ENCODE measurements around the gene HBP1. TPM values are rescaled to one million over a fixed set of nuclear protein-coding genes. Genes with fewer than 3 reads are reported as not detected.
"Not testable (repeated sequence)": the region's sequence is repeated elsewhere in the genome, so short reads cannot be mapped to it uniquely, and the experiment has no call there.

The HBP1 gene
- total RNA-seq, 2 donors from 2014 or later = 127 to 138 TPM

DNA sequence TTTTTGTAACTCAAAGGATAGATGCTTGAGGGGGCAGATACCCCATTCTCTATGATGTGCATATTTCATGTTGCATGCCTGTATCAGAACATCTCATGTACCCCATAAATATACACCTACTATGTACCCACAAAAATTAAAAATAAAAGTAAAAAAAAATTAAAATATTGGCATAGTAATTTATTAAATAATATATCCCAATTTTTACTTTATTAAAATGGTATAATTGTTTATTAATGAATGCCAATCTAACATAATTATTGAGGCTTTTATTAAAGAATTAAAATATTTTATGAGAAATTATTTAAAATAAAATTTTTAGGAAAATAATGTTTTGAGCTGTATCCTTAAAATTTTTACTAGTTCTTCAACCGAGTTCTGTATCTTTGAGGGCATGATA is 18.9 kb upstream of the HBP1 start:
- H3K9me3 ChIP-seq = no peaks in the 10 kb centered on the region
- no peak overlapping the region for H3K27ac ChIP-seq
- H3K27me3 ChIP-seq (replicated peaks; ENCODE audit: insufficient read depth) = no peaks in the 10 kb centered on the region
- H3K36me3 ChIP-seq = no peaks in the 10 kb centered on the region
- H3K4me3 ChIP-seq = no peak overlapping the region
- ATAC-seq (ENCODE audit: insufficient number of reproducible peaks, low FRiP score, low read depth) (no peak), DNase-seq (ENCODE audit: low spot score) (no peak)
- H3K4me1 ChIP-seq (ENCODE audit: control insufficient read depth in 1 of 2, low read depth in 2 of 2) = peaks cover 0 to 3% of the 10 kb centered on the region in 2 donors
- TF ChIP-seq, protein P1, sequence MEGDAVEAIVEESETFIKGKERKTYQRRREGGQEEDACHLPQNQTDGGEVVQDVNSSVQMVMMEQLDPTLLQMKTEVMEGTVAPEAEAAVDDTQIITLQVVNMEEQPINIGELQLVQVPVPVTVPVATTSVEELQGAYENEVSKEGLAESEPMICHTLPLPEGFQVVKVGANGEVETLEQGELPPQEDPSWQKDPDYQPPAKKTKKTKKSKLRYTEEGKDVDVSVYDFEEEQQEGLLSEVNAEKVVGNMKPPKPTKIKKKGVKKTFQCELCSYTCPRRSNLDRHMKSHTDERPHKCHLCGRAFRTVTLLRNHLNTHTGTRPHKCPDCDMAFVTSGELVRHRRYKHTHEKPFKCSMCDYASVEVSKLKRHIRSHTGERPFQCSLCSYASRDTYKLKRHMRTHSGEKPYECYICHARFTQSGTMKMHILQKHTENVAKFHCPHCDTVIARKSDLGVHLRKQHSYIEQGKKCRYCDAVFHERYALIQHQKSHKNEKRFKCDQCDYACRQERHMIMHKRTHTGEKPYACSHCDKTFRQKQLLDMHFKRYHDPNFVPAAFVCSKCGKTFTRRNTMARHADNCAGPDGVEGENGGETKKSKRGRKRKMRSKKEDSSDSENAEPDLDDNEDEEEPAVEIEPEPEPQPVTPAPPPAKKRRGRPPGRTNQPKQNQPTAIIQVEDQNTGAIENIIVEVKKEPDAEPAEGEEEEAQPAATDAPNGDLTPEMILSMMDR (IDR thresholded peaks at IDR 0.05) = no peak

DNA sequence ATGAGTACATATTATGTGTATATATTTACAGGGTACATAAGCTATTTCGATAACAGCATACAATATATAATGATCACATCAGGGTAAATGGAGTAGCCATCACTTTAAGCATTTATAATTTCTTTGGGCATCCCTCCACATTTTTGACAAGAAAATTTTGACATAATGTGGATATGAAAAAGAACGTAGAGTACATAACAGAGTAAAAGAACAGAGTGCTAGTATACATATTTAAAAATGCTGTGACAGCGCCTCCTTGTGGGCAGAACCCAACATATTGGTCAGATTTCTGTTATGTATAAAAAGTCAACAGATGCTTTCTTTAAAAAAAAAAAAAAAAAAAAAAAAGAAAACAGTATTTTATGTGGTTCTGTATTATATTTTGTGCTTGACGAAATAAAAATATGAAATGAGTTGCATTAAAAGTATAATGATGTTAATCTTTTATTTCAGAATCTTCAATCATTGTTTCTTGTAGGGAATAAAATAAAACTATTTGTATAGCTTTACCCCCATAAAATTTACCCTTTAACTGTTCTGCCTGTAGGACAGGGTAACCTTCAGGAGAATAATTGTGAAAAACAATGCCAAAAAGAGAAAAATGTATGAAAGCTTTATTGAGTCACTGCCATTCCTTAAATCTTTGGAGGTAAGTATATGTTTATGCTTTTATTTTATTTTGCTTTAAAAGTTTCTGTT is 18.3 kb upstream of the HBP1 start:
- Histone ChIP-seq H3K4me3 (no peak overlapping the region), H3K36me3 (no peaks in the 10 kb centered on the region)
- ATAC-seq (ENCODE audit: insufficient number of reproducible peaks, low FRiP score, low read depth) = no peak

DNA sequence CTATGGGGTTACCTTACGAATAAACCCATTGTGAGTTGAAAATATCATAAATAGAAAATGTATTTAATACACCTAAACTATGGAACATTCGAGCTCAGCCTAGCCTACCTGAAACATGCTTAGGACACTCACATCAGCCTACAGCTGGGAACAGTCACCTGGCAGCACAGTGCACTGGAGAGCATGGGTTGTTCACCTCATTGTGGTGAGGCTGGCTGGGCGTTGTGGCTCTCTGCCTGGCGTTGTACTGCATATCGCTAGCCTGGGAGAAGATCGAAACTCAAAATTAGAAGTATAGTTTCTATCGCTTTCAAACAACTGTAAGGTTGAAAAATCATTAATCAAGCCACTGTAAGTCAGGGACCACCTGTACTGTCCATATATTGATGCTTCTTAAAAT is 17.3 kb upstream of the HBP1 start:
- Histone ChIP-seq H3K9me3 (no peaks in the 10 kb centered on the region), H3K27ac (no peak overlapping the region), H3K27me3 (replicated peaks; ENCODE audit: insufficient read depth) (no peaks in the 10 kb centered on the region), H3K4me3 (no peak overlapping the region), H3K36me3 (no peaks in the 10 kb centered on the region), H3K4me1 (ENCODE audit: control insufficient read depth in 1 of 2, low read depth in 2 of 2) (peaks cover 0 to 3% of the 10 kb centered on the region in 2 donors)
- DNase-seq (ENCODE audit: low spot score) = no peak
- ATAC-seq (ENCODE audit: insufficient number of reproducible peaks, low FRiP score, low read depth) = no peak
- TF ChIP-seq, protein P1 (IDR thresholded peaks at IDR 0.05) = no peak

More for the DNA sequence above, 18.3 kb upstream of the HBP1 start:
- TF ChIP-seq, protein P1 (IDR thresholded peaks at IDR 0.05) = peak; percentile 46
- peaks cover 0 to 3% of the 10 kb centered on the region in 2 donors for H3K4me1 ChIP-seq (ENCODE audit: control insufficient read depth in 1 of 2, low read depth in 2 of 2)
- no peaks in the 10 kb centered on the region for H3K9me3 ChIP-seq
- no peak overlapping the region for H3K27ac ChIP-seq
- no peaks in the 10 kb centered on the region for H3K27me3 ChIP-seq (replicated peaks; ENCODE audit: insufficient read depth)
- no peak for DNase-seq (ENCODE audit: low spot score)

DNA sequence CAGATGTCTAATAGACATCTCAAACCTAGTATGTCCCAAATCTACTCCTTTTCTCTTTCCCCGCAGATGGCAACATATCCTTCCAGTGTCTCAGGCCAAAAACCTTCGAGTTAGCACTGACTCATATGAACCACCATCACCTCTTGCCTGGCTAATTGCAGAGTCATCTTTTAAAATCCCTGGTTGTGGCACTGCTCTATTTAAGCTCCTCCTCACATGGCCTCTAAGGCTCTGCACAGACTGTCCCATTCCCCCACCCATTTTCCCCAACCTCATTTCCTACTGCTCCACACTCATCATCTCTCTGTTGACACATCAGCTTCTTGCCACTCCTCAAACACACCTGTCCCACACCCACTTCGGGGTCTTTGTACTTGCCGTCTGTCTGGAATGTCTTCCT is 16.8 kb upstream of the HBP1 start:
- no peaks in the 10 kb centered on the region for H3K36me3 ChIP-seq
- H3K4me1 ChIP-seq (ENCODE audit: control insufficient read depth in 1 of 2, low read depth in 2 of 2) = peaks cover 0 to 3% of the 10 kb centered on the region in 2 donors
- no peaks in the 10 kb centered on the region for H3K9me3 ChIP-seq
- no peaks in the 10 kb centered on the region for H3K27me3 ChIP-seq (replicated peaks; ENCODE audit: insufficient read depth)
- no peak overlapping the region for H3K4me3 ChIP-seq
- H3K27ac ChIP-seq = no peak overlapping the region
- ATAC-seq (ENCODE audit: insufficient number of reproducible peaks, low FRiP score, low read depth) (no peak), DNase-seq (ENCODE audit: low spot score) (no peak)
- TF ChIP-seq, protein P1 (IDR thresholded peaks at IDR 0.05) = no peak

DNA sequence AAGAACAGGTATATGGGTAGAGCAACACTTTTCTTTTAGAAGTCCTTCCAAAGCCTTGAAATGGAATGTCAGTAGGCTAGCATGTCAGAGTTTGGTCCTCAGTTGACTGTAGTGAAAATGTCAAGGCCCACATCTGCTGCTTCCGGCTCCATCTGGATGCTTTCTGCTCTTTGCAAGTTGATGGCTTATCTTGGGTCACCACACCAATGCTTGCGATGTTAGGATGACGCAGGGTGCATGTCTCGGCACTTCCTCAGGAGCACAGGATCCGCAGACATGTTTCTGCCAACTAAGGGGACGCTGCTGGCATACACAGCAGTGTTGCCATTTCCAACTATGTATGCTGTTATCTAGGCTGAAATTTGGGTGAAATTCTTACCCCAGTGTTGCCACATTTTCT is 14.0 kb upstream of the HBP1 start:
- Histone ChIP-seq H3K9me3 (no peaks in the 10 kb centered on the region), H3K27ac (no peak overlapping the region), H3K36me3 (no peaks in the 10 kb centered on the region), H3K27me3 (replicated peaks; ENCODE audit: insufficient read depth) (no peaks in the 10 kb centered on the region), H3K4me1 (ENCODE audit: control insufficient read depth in 1 of 2, low read depth in 2 of 2) (no peaks in the 10 kb centered on the region), H3K4me3 (no peak overlapping the region)
- no peak for DNase-seq (ENCODE audit: low spot score)
- ATAC-seq (ENCODE audit: insufficient number of reproducible peaks, low FRiP score, low read depth) = no peak
- TF ChIP-seq, protein P1 (IDR thresholded peaks at IDR 0.05) = no peak

DNA sequence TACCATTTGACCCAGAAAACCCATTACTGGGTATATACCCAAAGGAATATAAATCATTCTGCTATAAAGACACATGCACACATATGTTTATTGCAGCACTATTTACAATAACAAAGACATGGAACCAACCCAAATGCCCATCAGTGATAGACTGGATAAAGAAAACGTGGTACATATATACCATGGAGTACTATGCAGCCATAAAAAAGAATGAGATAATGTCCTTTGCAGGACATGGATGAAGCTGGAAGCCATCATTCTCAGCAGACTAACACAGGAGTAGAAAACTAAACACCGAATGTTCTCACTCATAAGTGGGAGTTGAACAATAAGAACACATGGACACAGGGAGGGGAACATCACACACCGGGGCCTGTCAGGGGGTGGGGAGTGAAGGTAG is 13.1 kb upstream of the HBP1 start:
- H3K4me3 ChIP-seq; ATAC-seq (ENCODE audit: insufficient number of reproducible peaks, low FRiP score, low read depth); H3K4me1 ChIP-seq (ENCODE audit: control insufficient read depth in 1 of 2, low read depth in 2 of 2); H3K27me3 ChIP-seq (replicated peaks; ENCODE audit: insufficient read depth); H3K9me3 ChIP-seq; H3K36me3 ChIP-seq; H3K27ac ChIP-seq; DNase-seq (ENCODE audit: low spot score): not testable (repeated sequence)
